HG03045 (cell line): ENCODE measurements around the gene ALG12.

Experiments used
- ATAC-seq: cut with Tn5 transposase; IDR thresholded peaks from one replicate; pipeline ENCODE4 v1.9.1; 2021; ENCODE audit warnings: mild to moderate bottlenecking, moderate library complexity; ENCODE audit not compliant: unreplicated experiment

Gene ALG12

DNA sequence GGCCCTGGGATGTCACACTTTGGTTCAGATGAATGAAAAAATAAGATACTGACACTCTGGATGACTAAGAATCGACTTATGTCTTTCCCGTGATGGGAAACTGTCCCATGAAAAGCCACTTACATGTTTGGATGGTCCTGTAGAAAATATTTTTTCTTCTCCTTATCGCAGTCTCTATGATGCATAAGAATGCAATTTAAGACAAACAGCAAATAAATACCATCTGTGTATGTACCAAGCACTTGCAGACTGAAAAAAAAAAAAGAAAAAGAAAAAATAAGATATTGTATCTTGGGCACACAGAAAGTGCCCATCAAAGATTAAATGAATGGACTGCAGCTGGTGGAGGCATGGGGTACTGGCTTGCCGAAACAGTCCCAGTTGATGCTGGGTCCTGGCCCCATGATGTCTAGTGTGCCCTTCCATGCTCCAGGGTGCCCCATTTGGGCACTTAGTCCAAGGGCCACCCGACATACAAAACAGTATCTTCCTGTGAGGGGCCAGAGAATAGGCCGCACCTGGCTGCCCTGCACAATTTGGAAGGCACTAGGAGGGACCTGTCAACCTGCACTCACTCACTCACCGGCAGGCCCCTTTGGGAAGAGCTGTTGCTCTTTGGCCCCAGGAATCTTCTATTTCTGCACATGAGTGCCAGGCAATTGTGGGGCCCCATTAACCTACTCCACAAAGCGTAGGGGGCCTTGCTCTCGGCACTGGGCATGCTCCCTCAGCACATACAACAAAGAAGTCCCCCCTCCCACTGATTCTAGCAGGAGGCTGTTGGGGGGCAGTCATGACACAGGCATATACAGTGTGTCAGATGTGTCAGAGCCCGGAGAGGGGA lies 67.1 kb downstream of the ALG12 start:
- no peak for ATAC-seq
